ENCODE results near the gene SAMD10. TPM values are rescaled to one million over a fixed set of nuclear protein-coding genes. Genes with fewer than 3 reads are reported as not detected.
"Not testable (repeated sequence)": the region's sequence is repeated elsewhere in the genome, so short reads cannot be mapped to it uniquely, and the experiment has no call there.

SAMD10 gene
- total RNA-seq, 1 donor from 2014 or later = 2.9 TPM

- no peak for DNase-seq (ENCODE audit: low spot score)
These were observed 36.3 kb downstream of the SAMD10 start for GRCh38 chr20:63942969-63943807.

- DNase-seq (ENCODE audit: low spot score) = no peak
These were observed 37.0 kb downstream of the SAMD10 start for GRCh38 chr20:63942250-63942951.

GRCh38 chr20:63941282-63942081 is 38.0 kb downstream of the SAMD10 start:
- no peak for DNase-seq (ENCODE audit: low spot score)

- no peak for DNase-seq (ENCODE audit: low spot score)
These were observed 38.8 kb downstream of the SAMD10 start for GRCh38 chr20:63940472-63941266.

GRCh38 chr20:63940071-63940471 is 39.4 kb downstream of the SAMD10 start:
- no peak for DNase-seq (ENCODE audit: low spot score)

- no peak for DNase-seq (ENCODE audit: low spot score)
These were observed 40.1 kb downstream of the SAMD10 start for GRCh38 chr20:63939061-63939935.

GRCh38 chr20:63937596-63937995 is 41.8 kb downstream of the SAMD10 start:
- no peak for DNase-seq (ENCODE audit: low spot score)

GRCh38 chr20:63935447-63935846 is 44.0 kb downstream of the SAMD10 start:
- DNase-seq (ENCODE audit: low spot score) = no peak

GRCh38 chr20:63934271-63935068 is 45.0 kb downstream of the SAMD10 start:
- DNase-seq (ENCODE audit: low spot score) = no peak

- no peak for DNase-seq (ENCODE audit: low spot score)
These were observed 45.8 kb downstream of the SAMD10 start for GRCh38 chr20:63933646-63934045.

GRCh38 chr20:63932606-63933160 is 46.8 kb downstream of the SAMD10 start:
- DNase-seq (ENCODE audit: low spot score) = no peak

GRCh38 chr20:63931735-63932134 is 47.7 kb downstream of the SAMD10 start:
- no peak for DNase-seq (ENCODE audit: low spot score)

- DNase-seq (ENCODE audit: low spot score) = no peak
These were observed 48.4 kb downstream of the SAMD10 start for GRCh38 chr20:63930971-63931553.

GRCh38 chr20:63929473-63929883 is 50.0 kb downstream of the SAMD10 start:
- DNase-seq (ENCODE audit: low spot score) = not testable (repeated sequence)

GRCh38 chr20:63929071-63929470 is 50.4 kb downstream of the SAMD10 start:
- no peak for DNase-seq (ENCODE audit: low spot score)

GRCh38 chr20:63926298-63926697 is 53.1 kb downstream of the SAMD10 start:
- no peak for DNase-seq (ENCODE audit: low spot score)

- no peak for DNase-seq (ENCODE audit: low spot score)
These were observed 55.2 kb downstream of the SAMD10 start for GRCh38 chr20:63924241-63924640.
